Adrenal gland (tissue), 12 donors: ENCODE measurements around the gene C2CD3. TPM values are rescaled to one million over a fixed set of nuclear protein-coding genes. Genes with fewer than 3 reads are reported as not detected.
A peak's percentile ranks its signal among the peaks of the same experiment; 100 is the strongest.

Experiments
- DNase-seq, 7 donors: peaks; one replicate each; pipeline ENCODE4 v3.0.0-alpha.2; 2019 to 2020
- H3K27ac ChIP-seq, 5 donors: fragments of 200-600 bp; sonication (generic) in 4 of 5; 1 replicate in 3 of 5; 2 replicates in 2 of 5; pipeline versions ENCODE4 v1.5.1 to v1.8.0; 2016 to 2020; ENCODE audit warnings: mild to moderate bottlenecking in 1 of 5
- H3K27me3 ChIP-seq: fragments of 200-600 bp; 2 replicates; pipeline ENCODE4 v1.8.0; 2021
- H3K36me3 ChIP-seq, 2 donors: fragments of 200-600 bp; replicated peaks in 1 of 2; 1 replicate in 1 of 2; 2 replicates in 1 of 2; pipeline versions ENCODE4 v1.5.1 to v1.8.0; 2018 to 2022
- H3K4me1 ChIP-seq, 2 donors: fragments of 200-600 bp; replicated peaks in 1 of 2; 1 replicate in 1 of 2; 2 replicates in 1 of 2; pipeline versions ENCODE4 v1.5.1 to v1.8.0; 2018 to 2021
- H3K4me3 ChIP-seq, 4 donors: fragments of 200-600 bp; sonication (generic) in 3 of 4; one replicate each; pipeline ENCODE4 v1.5.1; 2016 to 2018
- H3K9me3 ChIP-seq, 3 donors: fragments of 200-600 bp; sonication (generic) in 1 of 3; replicated peaks in 1 of 3; 1 replicate in 2 of 3; 2 replicates in 1 of 3; pipeline versions ENCODE4 v1.5.1 to v1.8.0; 2016 to 2021
- POLR2A ChIP-seq, 2 donors: fragments of 450-650 bp; IDR thresholded peaks; one replicate each; pipeline ENCODE4 v1.6.1; 2017; ENCODE audit warnings: antibody characterized with exemption in 2 of 2, mild to moderate bottlenecking in 2 of 2, moderate library complexity in 1 of 2
- WGBS, 4 donors: extraction: QIAGEN DNeasy Blood & Tissue Kit in 2 of 4; methylation state at CpG; one replicate each; pipeline versions ENCODE4 v1.1.5 to v1.1.7; 2013 to 2017; 5-methylcytosine and 5-hydroxymethylcytosine counted together
- intact Hi-C, 2 donors: fragments of 100-400 bp; cut with DNase I; formaldehyde crosslinking; loops; one replicate each; pipeline versions ENCODE4 v1.14.1 to v1.15.0; 2022 to 2023
- polyA plus RNA-seq, 3 donors: library from polyadenylated mRNA; stranded (reverse); fragments of 200-250 nt in 2 of 3; fragments of 350-450 nt in 1 of 3; fragmentation: Illumina TruSeq in 1 of 3; extraction: RNeasy Lipid Tissue Mini Kit (QIAGEN cat#74804) in 1 of 3; gene quantifications; one replicate each; pipeline ENCODE4 v1.2.3, GENCODE V29; 2013 to 2014
- total RNA-seq, 9 donors: library from RNA; depleted of rRNA in 4 of 9; stranded (reverse); fragments of >200 nt in 4 of 9; fragments of 120-200 nt in 1 of 9; fragmentation: NEBNext Ultra II Directional in 1 of 9; extraction: Animal tissue kit (Norgen Biotek cat#: 25700) in 1 of 9; gene quantifications; one replicate each; pipeline versions ENCODE4 v1.1.0 to v1.2.4, GENCODE V29; 2013 to 2023
- TF ChIP-seq, protein P1 (sequence below), 6 experiments: fragments of 450-650 bp in 4 of 6; fragments of 200-600 bp in 2 of 6; sonication (generic) in 1 of 6; IDR thresholded peaks; 1 replicate in 5 of 6; 2 replicates in 1 of 6; pipeline versions ENCODE4 v1.5.1 to v1.8.0; 2016 to 2021; ENCODE audit warnings: antibody characterized with exemption in 6 of 6, mild to moderate bottlenecking in 2 of 6, moderate library complexity in 1 of 6
- donor health status: healthy with polysubstance abuse.
- donor health status: Bipolar disorder and iron deficiency.
- donor health status: DM: yes; HTN: yes; CAD: no.
- donor health status: DM: no; HTN: no; CAD: no.
- donor health status: DM: no; HTN: no; CAD: no.
- donor health status: DM: yes; HTN: yes; CAD: no.

C2CD3 gene
- total and polyA plus RNA-seq, 12 donors: 14.5 to 42.8 (median 25.5) TPM

GRCh38 chr11:74092425-74092824, 78.4 kb downstream of the C2CD3 start:
- TF ChIP-seq, protein P1, sequence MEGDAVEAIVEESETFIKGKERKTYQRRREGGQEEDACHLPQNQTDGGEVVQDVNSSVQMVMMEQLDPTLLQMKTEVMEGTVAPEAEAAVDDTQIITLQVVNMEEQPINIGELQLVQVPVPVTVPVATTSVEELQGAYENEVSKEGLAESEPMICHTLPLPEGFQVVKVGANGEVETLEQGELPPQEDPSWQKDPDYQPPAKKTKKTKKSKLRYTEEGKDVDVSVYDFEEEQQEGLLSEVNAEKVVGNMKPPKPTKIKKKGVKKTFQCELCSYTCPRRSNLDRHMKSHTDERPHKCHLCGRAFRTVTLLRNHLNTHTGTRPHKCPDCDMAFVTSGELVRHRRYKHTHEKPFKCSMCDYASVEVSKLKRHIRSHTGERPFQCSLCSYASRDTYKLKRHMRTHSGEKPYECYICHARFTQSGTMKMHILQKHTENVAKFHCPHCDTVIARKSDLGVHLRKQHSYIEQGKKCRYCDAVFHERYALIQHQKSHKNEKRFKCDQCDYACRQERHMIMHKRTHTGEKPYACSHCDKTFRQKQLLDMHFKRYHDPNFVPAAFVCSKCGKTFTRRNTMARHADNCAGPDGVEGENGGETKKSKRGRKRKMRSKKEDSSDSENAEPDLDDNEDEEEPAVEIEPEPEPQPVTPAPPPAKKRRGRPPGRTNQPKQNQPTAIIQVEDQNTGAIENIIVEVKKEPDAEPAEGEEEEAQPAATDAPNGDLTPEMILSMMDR (IDR thresholded peaks at IDR 0.05): no peak
- TF ChIP-seq POLR2A (IDR thresholded peaks at IDR 0.05): no peak
- DNase-seq: no peak
- 87 to 92% (median 89%) methylated on average over 6 of the region's 6 CpGs for WGBS, 4 donors
- Histone ChIP-seq H3K36me3 (peaks cover 0 to 50% of the 10 kb centered on the region in 2 donors), H3K27me3 (no peaks in the 10 kb centered on the region), H3K4me1 (no peaks in the 10 kb centered on the region), H3K4me3 (no peak overlapping the region), H3K9me3 (no peaks in the 10 kb centered on the region), H3K27ac (no peak overlapping the region)
- intact Hi-C loops: no loop called here

GRCh38 chr11:74091549-74091948, 79.3 kb downstream of the C2CD3 start:
- TF ChIP-seq POLR2A (IDR thresholded peaks at IDR 0.05): no peak
- TF ChIP-seq, protein P1 (IDR thresholded peaks at IDR 0.05): no peak
- H3K36me3 ChIP-seq: peaks cover 0 to 56% of the 10 kb centered on the region in 2 donors
- WGBS, 4 donors: 83 to 94% (median 88%) methylated on average over 1 of the region's 1 CpG
- no peak for DNase-seq
- H3K9me3 ChIP-seq: no peaks in the 10 kb centered on the region
- no peaks in the 10 kb centered on the region for H3K4me1 ChIP-seq
- no peak overlapping the region for H3K4me3 ChIP-seq
- H3K27me3 ChIP-seq: no peaks in the 10 kb centered on the region
- intact Hi-C loops: no loop called here
- H3K27ac ChIP-seq: no peak overlapping the region

DNA sequence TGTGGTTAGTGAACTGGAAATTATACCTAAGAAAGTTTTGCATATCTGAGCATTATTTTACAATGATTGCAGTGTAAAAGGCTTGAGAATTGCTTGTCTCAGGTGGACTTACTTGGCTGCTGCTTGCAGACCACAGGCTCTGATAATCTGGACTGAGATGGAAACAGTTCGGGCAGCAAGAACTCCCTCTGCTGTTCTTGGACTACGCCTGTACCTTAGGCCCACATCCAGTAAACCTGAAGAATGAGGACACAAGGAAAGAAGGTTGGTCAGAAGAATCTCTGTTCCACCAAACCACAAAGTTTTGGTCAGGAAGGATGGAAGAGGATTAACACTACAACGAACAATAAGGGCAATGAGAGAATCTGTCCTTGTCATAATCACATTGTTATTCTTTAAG, 80.1 kb downstream of the C2CD3 start:
- H3K9me3 ChIP-seq: no peaks in the 10 kb centered on the region
- peaks cover 0 to 56% of the 10 kb centered on the region in 2 donors for H3K36me3 ChIP-seq
- H3K4me1 ChIP-seq: no peaks in the 10 kb centered on the region
- H3K4me3 ChIP-seq: no peak overlapping the region
- no peaks in the 10 kb centered on the region for H3K27me3 ChIP-seq
- DNase-seq: peak in 1 of 7 donors; percentile 5
- intact Hi-C loops: no loop called here
- no peak overlapping the region for H3K27ac ChIP-seq
- TF ChIP-seq, protein P1 (IDR thresholded peaks at IDR 0.05): no peak
- TF ChIP-seq POLR2A (IDR thresholded peaks at IDR 0.05): no peak
- 85 to 93% (median 92%) methylated on average over 3 of the region's 3 CpGs for WGBS, 4 donors

DNA sequence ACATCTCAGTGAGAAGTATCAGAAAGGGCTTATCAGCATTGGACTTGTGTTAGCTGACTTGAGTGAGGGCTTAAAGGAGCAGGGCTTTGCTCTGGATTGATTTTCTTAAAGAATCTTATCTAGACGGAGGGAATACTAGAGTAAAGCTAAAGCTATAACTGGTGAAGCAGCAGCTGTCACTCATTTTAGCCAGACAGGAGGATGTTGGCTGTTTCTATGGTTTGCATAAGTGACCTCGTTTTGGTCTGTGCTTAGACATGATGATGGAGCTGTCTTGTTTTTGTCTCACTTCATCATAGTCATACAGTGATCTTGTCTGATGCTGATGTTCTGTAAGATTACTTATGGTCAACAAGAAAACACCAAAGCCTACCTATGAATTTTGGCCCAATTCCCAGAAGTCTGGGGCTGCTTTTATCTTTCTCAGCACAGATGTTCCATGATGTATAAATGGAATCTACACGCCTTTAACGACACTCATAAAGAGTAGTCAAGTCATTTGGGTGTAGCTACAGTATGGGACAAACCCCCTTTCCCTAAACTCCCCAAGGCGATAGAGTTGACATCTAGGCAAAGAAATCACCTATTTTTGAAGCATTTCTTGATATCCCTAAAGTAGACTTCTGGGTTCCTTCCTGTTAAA, 84.4 kb downstream of the C2CD3 start:
- Histone ChIP-seq H3K36me3 (peaks cover 0 to 38% of the 10 kb centered on the region in 2 donors), H3K27ac (peak overlapping the region in 1 of 5 donors; percentile 28), H3K27me3 (no peaks in the 10 kb centered on the region), H3K4me1 (no peaks in the 10 kb centered on the region), H3K4me3 (no peak overlapping the region), H3K9me3 (no peaks in the 10 kb centered on the region)
- WGBS, 4 donors: 82 to 91% (median 88%) methylated on average over 5 of the region's 5 CpGs
- no peak for DNase-seq
- TF ChIP-seq, protein P1 (IDR thresholded peaks at IDR 0.05): no peak
- TF ChIP-seq POLR2A (IDR thresholded peaks at IDR 0.05): no peak
- intact Hi-C loops: no loop called here
